ENCODE measurements around the gene COMMD10.

The COMMD10 gene

DNA sequence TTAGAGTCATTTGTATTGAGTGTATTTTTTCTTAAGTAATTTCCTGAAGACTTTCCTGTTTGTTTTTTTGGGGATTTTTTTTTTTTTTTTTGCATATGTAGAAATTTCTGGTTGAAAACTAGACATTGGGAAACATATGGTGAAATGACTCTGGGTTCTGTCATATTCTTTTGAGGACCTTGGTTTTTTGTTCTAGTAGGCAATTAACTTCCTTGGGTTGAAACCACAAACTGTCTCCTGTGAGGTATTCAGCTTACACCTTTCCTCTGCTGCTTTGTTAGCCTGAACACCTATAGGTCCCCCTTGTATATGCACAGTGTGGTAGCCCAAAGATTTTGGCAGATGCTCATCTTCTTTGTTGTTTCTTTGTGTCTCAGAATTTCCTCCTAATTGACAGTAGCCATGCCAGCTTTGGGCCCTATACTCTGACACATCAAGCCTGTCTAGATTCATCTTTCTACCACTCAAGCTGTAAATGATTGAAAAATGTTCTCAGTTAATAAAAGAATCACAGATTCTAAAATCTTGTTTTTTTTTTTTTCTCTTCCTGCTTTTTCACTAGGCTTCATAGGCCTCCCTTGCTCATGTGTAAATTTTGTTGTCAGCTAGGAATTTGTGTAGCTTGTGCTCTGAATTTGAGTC, 140.6 kb downstream of the COMMD10 start:
- peak; percentile 29 for DNase-seq

DNA sequence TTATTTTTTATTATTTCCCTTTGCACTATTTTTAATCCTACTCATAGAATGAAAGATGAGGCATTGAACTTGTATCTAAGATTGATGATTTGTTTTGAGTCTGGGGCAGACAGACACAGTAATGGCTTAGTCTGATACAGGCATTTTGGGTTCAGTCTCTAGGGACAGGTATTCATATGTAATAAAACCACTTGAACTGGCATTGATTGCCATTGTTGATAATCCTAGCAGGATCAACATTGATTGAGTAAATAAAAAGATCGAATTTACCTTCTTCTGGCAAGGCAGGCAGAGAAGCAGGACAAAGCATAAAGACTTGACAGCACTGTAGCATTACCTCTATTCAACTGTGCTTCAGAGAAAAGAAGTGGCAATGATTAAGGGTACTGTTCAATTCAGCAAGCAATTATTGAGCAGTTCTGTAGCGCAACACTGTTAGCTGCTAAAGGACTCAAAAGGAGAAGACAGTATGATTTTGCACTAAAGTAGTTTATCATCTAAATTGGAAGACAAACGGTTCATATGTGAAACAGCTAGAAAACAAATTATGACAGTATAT, 144.4 kb downstream of the COMMD10 start:
- DNase-seq, result no peak

DNA sequence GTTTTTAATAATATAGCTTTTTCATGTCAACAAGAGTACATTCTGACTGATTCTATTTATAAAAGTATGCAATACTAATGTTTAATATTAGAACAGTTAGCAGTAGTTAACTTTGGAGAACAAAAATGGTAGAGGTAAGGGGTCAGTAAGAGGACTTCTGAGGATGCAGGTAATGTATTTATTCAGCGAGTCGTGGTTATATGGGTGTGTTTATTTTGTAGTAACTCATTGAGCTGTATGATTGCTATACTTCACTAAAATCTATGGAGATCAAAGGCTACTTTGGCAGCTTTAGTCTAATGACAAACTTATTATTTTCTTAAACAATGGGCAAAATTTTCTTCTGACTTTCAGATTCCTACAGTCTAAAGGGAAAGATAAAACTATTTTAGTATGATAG, 146.5 kb downstream of the COMMD10 start:
- no peak for DNase-seq

DNA sequence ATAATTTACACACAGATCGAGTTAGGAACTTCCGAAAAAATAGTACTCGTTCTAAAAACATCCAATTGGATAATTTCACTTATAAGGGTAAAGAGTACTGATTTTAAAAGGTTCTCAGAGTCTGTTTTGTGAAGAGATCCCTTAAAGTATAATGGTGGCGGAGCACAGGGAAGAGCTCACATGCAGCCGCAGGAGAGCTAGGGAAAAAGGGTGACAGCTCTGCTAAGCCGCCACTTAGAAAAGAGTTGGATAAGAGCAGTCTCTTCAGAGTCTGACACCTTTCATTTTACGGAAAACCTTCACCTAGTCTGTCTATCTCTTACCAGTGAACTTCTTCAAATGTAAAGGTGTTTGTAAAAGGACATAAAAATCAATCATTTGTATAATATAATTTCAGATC, 149.9 kb downstream of the COMMD10 start:
- no peak for DNase-seq

DNA sequence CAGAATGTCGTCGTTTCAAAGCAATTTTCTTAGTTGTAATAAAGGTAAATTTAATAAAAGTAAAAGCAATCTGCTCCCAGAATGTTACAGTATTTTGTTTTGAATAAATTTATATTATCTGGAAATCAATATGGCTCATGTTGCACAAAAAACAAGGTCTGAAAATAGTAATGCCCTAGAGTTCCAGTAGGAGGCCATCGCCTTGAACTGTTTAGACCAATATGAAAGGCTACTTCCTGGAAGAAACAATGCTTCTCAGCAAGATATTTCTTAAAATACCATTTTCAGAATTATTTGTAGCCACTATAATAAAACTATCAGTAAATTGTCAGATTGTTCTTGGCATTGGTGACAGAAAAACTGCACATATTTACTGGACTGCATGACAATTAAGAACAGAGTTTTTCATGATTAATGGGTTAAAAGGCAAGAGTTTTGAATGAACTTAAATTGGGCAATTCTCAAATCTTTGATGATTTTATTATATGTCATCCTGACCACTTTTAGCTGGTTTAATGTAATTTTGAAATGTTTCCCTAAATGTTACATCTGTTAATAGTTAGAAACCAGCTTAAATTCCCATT, 153.2 kb downstream of the COMMD10 start:
- DNase-seq, result no peak

DNA sequence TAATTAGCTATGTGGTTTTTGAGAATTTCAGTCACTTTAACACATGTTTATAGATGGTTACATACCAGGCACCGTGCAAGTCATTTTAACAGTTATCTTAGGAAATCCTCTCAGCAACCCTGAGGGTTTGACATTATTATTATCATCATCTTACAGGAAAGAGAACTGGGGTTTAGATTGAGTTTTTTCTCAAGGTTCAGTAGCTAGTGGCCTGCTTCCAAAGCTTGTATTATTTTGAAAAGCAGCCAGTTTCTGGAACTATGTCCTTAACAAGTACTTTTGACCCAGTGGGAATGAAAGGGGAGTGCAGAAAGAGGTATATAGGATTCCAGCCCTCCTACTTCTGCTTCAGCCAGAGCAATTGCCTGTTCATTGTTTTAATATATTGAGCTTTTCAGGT, 157.5 kb downstream of the COMMD10 start:
- DNase-seq, result no peak

DNA sequence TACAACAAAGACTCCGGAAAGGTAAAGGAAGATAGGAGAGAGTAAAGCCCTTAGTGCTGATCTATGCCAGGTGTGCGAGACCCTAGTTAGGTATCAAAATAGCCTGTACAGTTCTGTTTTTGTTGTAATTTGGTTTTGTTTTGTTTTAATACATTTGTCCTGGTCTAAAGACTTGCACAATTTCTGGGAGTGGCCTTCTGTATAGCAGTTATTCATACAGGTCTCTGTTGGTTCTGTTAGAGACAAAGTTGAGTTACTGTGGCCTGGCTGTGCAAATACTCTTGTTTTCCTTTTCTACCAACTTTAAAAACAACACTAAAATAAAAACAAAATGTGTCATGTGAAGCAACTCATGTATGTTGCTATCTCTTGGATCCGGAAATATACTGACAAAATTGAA, 163.6 kb downstream of the COMMD10 start:
- no peak for DNase-seq

DNA sequence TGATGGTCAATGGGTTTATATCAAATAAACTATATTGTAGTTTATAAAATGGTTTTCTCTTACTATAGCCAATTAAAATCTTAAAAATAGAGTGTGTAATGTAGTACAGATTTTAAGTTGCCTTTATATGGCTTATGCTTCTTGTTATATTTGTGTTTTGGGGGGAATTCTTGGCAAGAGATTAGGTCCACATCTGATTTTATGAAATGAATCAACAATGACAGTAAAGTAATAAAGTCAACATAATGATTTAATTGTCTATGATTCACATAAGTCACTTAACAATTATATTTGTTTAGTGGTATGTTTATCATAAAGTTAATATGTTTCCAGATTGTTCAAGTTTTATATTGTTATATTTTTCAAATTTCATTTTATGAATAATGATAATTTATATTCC, 164.8 kb downstream of the COMMD10 start:
- DNase-seq, result no peak

DNA sequence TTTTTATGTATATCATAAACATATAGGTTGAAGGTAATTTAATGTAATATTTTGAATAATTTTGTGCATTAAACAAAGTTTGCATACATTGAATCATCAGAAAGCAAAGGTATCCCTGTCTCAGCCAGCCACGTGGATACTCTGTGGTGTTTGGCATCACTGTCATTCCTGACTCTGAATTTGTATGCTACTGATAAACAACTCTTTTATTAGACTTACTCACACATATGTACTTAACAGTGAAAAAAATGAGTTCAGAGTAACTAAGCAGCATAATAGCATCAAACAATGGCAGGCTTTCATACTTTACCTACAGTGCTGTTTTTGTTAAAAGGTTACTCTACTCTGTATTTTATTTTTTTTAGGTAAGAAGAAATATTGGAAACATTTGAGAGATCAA, 171.9 kb downstream of the COMMD10 start:
- DNase-seq, result no peak

DNA sequence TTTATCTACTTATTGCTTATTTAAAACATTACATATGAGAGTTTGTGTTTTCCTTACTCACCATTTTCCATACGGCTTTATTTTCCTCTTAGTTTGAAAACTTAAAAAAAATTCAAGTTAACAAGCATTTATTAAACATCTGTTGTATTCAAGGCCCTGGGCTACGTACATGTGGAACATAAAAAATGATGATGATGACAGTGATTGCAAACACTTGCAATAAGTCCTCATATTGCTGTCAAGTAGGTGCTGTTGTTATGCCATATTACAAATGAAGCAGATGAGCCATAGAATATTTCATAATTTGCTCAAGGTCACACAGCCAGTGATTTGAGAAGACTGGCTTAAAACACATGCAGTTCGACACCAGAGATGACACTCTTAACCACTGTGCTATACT, 180.6 kb downstream of the COMMD10 start:
- DNase-seq, result no peak

DNA sequence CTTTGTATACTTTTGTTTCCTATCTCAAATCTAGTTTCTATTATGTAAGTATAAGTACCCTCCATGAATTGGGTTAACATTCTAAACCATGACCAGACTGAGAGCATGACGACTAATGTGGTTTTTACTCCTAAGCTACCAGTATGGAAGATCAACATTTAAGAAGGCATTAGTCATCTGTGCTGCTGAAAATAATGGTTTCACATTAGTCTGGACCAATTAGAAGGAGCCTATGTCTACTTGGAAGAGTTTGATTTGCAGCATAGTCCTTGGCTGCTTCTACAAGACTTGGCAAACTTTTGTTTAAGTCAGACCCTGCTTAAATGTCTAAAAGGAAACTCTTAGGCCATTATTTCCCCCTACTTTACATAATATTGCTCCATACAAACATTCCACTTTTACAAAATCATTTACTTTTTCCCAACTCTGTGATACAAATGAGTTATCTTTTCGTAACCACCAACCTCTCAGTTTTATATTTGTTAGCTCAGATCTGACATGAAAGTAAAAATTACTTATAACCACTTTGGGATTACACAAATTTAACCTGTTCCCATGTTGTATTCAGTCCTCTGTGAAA, 186.7 kb downstream of the COMMD10 start:
- no peak for DNase-seq

DNA sequence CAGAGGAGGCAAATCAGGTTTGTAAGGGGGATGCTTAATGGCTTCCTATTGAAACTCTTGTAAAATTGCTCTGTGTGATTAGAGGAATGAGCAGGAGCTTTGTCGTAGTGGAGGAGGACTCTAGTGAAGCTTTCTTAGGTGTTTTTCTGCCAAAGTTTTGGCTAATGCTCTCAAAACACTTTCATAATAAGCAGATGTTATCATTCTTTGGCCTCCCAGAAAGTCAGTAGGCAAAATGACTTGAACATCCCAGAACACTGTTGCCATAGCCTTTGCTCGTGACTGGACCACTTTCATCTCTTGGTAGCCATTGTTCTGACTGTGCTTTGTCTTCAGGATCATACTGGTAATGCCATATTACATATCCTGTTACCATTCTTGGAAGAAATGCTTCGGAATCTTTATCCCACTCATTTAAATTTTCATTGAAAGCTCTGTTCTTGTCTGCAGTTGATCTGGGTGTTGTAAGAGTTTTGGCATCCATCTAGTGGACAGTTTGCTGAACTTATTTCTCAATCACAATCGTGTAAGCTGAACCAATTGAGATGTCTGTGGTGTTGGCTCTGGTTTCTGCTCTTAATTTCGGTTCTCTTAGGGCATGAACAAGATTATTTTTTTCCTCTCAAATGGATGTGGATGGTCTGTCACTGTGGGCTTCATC, 187.6 kb downstream of the COMMD10 start:
- no peak for DNase-seq

DNA sequence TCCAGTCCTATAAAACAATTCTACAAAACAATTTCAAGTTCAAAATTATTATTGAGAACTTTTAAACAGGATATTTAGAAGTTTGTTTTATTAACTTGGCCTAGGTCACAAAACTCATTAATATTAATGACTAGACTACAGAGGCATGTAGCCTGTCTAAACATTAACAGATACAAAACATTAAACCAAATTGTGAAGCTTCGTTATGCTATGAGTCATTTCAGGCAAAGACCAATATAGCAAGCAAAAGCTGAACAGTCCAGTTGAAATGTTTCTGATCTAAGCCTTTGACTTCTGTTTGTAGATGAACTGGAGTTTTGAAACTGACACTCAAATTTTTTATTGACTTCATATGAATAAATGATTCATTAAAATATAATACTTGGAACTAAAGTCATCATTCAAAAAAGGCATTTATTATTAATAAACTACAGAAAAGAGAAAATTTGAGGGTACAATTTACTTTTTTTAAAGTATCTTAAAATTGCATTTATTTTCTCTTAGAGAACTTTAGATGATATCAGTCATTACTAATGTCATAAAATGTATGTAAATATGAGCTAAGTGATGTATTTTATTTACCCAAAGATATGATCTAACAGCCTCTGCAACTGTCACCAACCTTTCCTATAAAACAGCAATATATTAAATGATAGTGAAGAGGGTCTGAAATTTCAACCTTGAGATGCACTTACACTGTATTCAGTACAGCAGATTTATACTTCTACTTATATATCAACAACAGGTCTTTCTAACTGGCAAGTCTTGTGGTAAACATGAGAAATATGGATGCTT, 188.8 kb downstream of the COMMD10 start:
- no peak for DNase-seq

GRCh38 chr5:116274251-116274650, 189.4 kb downstream of the COMMD10 start:
- DNase-seq, result no peak

DNA sequence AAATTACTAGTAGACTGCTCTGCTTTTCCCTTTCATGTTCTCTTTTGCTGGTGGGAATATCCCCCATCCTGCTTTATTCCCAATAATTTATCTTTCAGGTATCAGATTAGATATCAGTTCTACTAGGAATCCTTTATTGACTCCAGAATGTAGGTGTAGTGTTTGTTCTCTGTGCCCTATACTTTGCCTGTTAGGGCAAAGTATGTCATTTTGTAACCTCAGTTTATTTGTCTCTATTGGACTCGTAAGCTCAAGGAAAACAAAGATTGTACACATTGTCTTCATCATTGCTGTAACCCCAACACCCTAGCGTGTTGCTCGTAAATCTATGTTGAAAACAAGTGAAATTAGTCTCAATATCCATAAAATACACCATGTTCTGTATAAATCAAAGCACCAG, 190.5 kb downstream of the COMMD10 start:
- no peak for DNase-seq

DNA sequence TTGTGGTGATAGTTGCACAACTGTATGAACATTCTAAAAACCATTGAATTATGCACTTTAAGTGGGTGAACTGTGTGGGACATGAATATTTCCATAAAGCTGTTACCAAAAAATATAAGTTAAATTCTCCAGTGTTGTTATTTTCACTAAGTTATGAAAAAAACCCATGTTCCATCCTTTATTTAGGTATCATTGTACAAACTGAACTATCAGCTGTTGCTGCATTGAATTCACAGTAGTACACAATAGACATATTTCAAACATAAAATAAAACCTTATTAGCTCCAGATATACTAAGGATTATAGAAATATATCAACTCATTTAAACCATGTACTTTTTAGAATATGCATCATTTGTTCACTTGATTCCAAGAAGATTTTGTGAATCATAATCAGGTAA, 192.1 kb downstream of the COMMD10 start:
- no peak for DNase-seq

GRCh38 chr5:116280149-116280803, 195.5 kb downstream of the COMMD10 start:
- no peak for DNase-seq

DNA sequence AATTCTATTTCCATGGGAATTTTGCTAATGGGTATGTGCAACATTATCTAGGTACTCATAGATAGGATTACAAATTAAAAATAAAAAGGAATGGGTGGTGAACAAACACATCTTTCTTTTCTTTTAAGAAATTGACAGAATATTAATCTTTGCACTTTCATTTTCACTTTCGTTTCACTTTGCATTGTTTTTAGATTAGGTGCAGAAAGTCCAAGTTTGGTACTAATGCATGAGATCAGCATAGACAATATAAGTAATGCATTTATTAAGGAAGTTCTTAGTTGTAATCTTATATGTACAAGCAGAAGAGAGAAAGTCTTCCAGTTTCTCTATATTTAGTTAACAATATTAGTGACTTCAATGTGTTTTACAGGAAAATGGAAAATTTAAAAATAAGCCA, 196.5 kb downstream of the COMMD10 start:
- no peak for DNase-seq

GRCh38 chr5:116288524-116288923, 203.7 kb downstream of the COMMD10 start:
- no peak for DNase-seq

DNA sequence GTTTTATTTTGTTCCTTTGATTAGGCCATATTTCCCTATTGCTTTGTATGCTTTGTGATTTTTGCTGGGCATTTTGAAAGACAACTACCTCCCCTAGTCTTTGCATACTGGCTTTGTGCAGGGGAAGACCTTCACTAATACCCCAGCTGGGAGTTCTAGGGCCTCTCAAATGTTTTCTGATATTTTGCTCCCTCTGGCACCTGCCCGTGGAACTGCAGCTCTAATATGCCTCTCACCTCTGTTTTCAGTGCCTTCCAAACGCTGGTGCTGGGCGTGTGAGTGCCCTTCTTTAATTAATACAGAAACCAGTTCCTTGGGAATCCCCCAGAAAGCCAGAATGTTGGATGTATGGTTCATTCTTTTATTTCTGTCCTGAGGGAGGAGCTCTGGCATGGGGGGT, 204.5 kb downstream of the COMMD10 start:
- DNase-seq, result no peak

- no peak for DNase-seq
Measured at GRCh38 chr5:116291271-116291670, 206.4 kb downstream of the COMMD10 start.

- no peak for DNase-seq
Measured at GRCh38 chr5:116292321-116292720, 207.5 kb downstream of the COMMD10 start.

Data from GF-D8 (cell line).